ENCODE data around the gene KHSRP. TPM values are rescaled to one million over a fixed set of nuclear protein-coding genes. Genes with fewer than 3 reads are reported as not detected.

The KHSRP gene
- total and polyA plus RNA-seq, 2 of the 4 experiments (the other 2 are of a cell fraction), result 31.9 to 93.7 TPM

- Histone ChIP-seq H3K36me3 (ENCODE audit: control insufficient read depth, insufficient read depth, low read length) (peaks cover 42% of the 10 kb centered on the region), H4K8ac (ENCODE audit: low read depth in 2 of 2, low read length in 2 of 2) (no peak overlapping the region), H3K4me2 (ENCODE audit: low read depth, low read length) (no peak overlapping the region), H3K9me3 (ENCODE audit: control insufficient read depth, insufficient read depth, low read length) (no peaks in the 10 kb centered on the region), H2BK20ac (ENCODE audit: low read depth, low read length) (no peak overlapping the region), H4K91ac (ENCODE audit: insufficient read depth, low read depth, low read length) (no peak overlapping the region), H2AFZ (replicated peaks; ENCODE audit: low read length, poor library complexity) (no peak overlapping the region), H3K27me3 (ENCODE audit: control insufficient read depth, insufficient read depth, low read length) (no peaks in the 10 kb centered on the region), H3K56ac (ENCODE audit: extremely low read depth, insufficient read depth, low read length) (no peak overlapping the region), H3K27ac (ENCODE audit: insufficient read depth, low read length) (no peak overlapping the region), H3K4me1 (ENCODE audit: control insufficient read depth, insufficient read depth, low read length) (no peaks in the 10 kb centered on the region), H2BK120ac (ENCODE audit: low read depth, low read length) (no peak overlapping the region), H3K23ac (ENCODE audit: low read depth, low read length) (no peak overlapping the region), H2AK5ac (ENCODE audit: low read depth, low read length) (no peak overlapping the region), H3K4me3 (ENCODE audit: insufficient read depth, low read depth, low read length) (no peak overlapping the region), H4K5ac (ENCODE audit: low read depth, low read length) (no peak overlapping the region), H2BK5ac (ENCODE audit: low read depth, low read length, poor library complexity, severe bottlenecking) (no peak overlapping the region), H3K14ac (replicated peaks; ENCODE audit: low read depth, low read length) (no peak overlapping the region), H2BK15ac (ENCODE audit: low read depth, low read length) (no peak overlapping the region), H3K9me1 (ENCODE audit: insufficient read depth, low read length) (no peaks in the 10 kb centered on the region; the same call in 1 of the 2 replicates), H4K20me1 (ENCODE audit: insufficient read depth, low read length) (peaks cover 4% of the 10 kb centered on the region), H2AK9ac (replicated peaks; ENCODE audit: low read depth, low read length, poor library complexity) (no peak overlapping the region), H3K4ac (ENCODE audit: low read depth, low read length) (no peak overlapping the region), H3K79me1 (ENCODE audit: low read depth in 1 of 2, low read length in 2 of 2) (peaks cover 0 to 5% of the 10 kb centered on the region in 2 experiments; a peak in 2 of 4 replicates), H3K18ac (ENCODE audit: low read depth, low read length) (no peak overlapping the region), H3K9ac (ENCODE audit: low read depth, low read length) (no peak overlapping the region)
- TF ChIP-seq, protein P1, sequence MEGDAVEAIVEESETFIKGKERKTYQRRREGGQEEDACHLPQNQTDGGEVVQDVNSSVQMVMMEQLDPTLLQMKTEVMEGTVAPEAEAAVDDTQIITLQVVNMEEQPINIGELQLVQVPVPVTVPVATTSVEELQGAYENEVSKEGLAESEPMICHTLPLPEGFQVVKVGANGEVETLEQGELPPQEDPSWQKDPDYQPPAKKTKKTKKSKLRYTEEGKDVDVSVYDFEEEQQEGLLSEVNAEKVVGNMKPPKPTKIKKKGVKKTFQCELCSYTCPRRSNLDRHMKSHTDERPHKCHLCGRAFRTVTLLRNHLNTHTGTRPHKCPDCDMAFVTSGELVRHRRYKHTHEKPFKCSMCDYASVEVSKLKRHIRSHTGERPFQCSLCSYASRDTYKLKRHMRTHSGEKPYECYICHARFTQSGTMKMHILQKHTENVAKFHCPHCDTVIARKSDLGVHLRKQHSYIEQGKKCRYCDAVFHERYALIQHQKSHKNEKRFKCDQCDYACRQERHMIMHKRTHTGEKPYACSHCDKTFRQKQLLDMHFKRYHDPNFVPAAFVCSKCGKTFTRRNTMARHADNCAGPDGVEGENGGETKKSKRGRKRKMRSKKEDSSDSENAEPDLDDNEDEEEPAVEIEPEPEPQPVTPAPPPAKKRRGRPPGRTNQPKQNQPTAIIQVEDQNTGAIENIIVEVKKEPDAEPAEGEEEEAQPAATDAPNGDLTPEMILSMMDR (conservative IDR thresholded peaks at IDR 0.05; ENCODE audit: low read depth, low read length), result peak; percentile 40; the same call in 1 of the 2 replicates
- peak; percentile 34; the same call in 1 of the 2 replicates for TF ChIP-seq RAD21 (IDR thresholded peaks at IDR 0.05; ENCODE audit: low read length)
- no peak for TF ChIP-seq RFX5 (IDR thresholded peaks at IDR 0.05; ENCODE audit: low read depth, low read length)
- no TSS peak for BruUV-seq (replicated peaks)
- peak; percentile 59; the same call in 1 of the 2 replicates for ATAC-seq (ENCODE audit: low read depth)
- dilution Hi-C loops (cut with HindIII; ENCODE audit: low sequenced_read_pairs, unreplicated experiment) (no loop called here), in situ Hi-C loops (cut with MboI; ENCODE audit: low sequenced_read_pairs) (no loop called here), intact Hi-C loops (cut with micrococcal nuclease) (loop anchor here (10.0 kb wide), 1 partner anchor 368 kb away; no protein-coding TSS in a partner anchor)
- DNase-seq, result no peak
- WGBS, 2 experiments (ENCODE audit: extremely low coverage in 2 of 2, insufficient read length in 1 of 2), result 31% methylated on average over 2 of the region's 15 CpGs; no CpG with 5 or more reads in 1 of the 2 experiments
- CTCF ChIA-PET, result no interaction called here
- POLR2A ChIA-PET (ENCODE audit: unreplicated experiment), result no interaction called here
Observed at GRCh38 chr19:6412447-6413091, 12.0 kb downstream of the KHSRP start.

Data from IMR-90 (cell line).